ENCODE data around the gene EIF6. TPM values are rescaled to one million over a fixed set of nuclear protein-coding genes. Genes with fewer than 3 reads are reported as not detected.

Gene EIF6
- total and polyA plus RNA-seq, 2 donors (not counting 1 experiment from before 2014, with no cell fraction given), result 117 to 156 TPM

- Histone ChIP-seq H3K79me2 (ENCODE audit: control insufficient read depth, insufficient read depth, low read length) (peaks cover 18% of the 10 kb centered on the region), H3K4me2 (ENCODE audit: extremely low read depth, insufficient read depth, low read length) (no peak overlapping the region), H2AFZ (ENCODE audit: low read length) (no peak overlapping the region), H3K36me3 (ENCODE audit: control insufficient read depth, insufficient read depth, low read length) (peaks cover 22% of the 10 kb centered on the region), H3K4me3 (replicated peaks in 1 of 4; ENCODE audit: control extremely low read depth in 1 of 4, insufficient read depth in 1 of 4, low read depth in 3 of 4, low read length in 4 of 4) (no peak overlapping the region), H3K4me1 (ENCODE audit: control insufficient read depth, extremely low read depth, insufficient read depth, low read length) (peaks cover 6% of the 10 kb centered on the region), H3K9me3 (ENCODE audit: control insufficient read depth, insufficient read depth, low read depth, low read length) (no peaks in the 10 kb centered on the region), H3K9ac (ENCODE audit: insufficient read depth, low read length) (no peak overlapping the region), H3K27ac (ENCODE audit: insufficient read depth, low read length) (no peak overlapping the region), H4K20me1 (ENCODE audit: control insufficient read depth, extremely low read depth, insufficient read depth, low read length) (no peaks in the 10 kb centered on the region), H3K27me3 (ENCODE audit: control insufficient read depth, insufficient read depth, low read length) (no peaks in the 10 kb centered on the region)
- TF ChIP-seq EZH2 (IDR thresholded peaks at IDR 0.05; ENCODE audit: low read length, missing control alignments) (no peak), CTCF (conservative IDR thresholded peaks at IDR 0.05 in 1 of 2, IDR thresholded peaks at IDR 0.05 in 1 of 2; ENCODE audit: low read depth in 1 of 2, low read length in 2 of 2) (no peak)
- no peak for DNase-seq (ENCODE audit: low read depth in 2 of 2)
These were observed 10.1 kb downstream of the EIF6 start for GRCh38 chr20:35274172-35275092.

- no peaks in the 10 kb centered on the region for H4K20me1 ChIP-seq (ENCODE audit: control insufficient read depth, extremely low read depth, insufficient read depth, low read length)
- H3K4me3 ChIP-seq (replicated peaks in 1 of 4; ENCODE audit: control extremely low read depth in 1 of 4, insufficient read depth in 1 of 4, low read depth in 3 of 4, low read length in 4 of 4), result no peak overlapping the region
- H3K36me3 ChIP-seq (ENCODE audit: control insufficient read depth, insufficient read depth, low read length), result peaks cover 19% of the 10 kb centered on the region
- H3K27me3 ChIP-seq (ENCODE audit: control insufficient read depth, insufficient read depth, low read length), result no peaks in the 10 kb centered on the region
- H3K4me2 ChIP-seq (ENCODE audit: extremely low read depth, insufficient read depth, low read length), result no peak overlapping the region
- H3K9me3 ChIP-seq (ENCODE audit: control insufficient read depth, insufficient read depth, low read depth, low read length), result no peaks in the 10 kb centered on the region
- H3K27ac ChIP-seq (ENCODE audit: insufficient read depth, low read length), result no peak overlapping the region
- H3K79me2 ChIP-seq (ENCODE audit: control insufficient read depth, insufficient read depth, low read length), result peaks cover 18% of the 10 kb centered on the region
- no peak for TF ChIP-seq CTCF (conservative IDR thresholded peaks at IDR 0.05 in 1 of 2, IDR thresholded peaks at IDR 0.05 in 1 of 2; ENCODE audit: low read depth in 1 of 2, low read length in 2 of 2)
- no peak for TF ChIP-seq EZH2 (IDR thresholded peaks at IDR 0.05; ENCODE audit: low read length, missing control alignments)
- peaks cover 6% of the 10 kb centered on the region for H3K4me1 ChIP-seq (ENCODE audit: control insufficient read depth, extremely low read depth, insufficient read depth, low read length)
- no peak overlapping the region for H2AFZ ChIP-seq (ENCODE audit: low read length)
- DNase-seq (ENCODE audit: low read depth in 2 of 2), result peak in 1 of 2 donors; percentile 43
- no peak overlapping the region for H3K9ac ChIP-seq (ENCODE audit: insufficient read depth, low read length)
These were observed 11.0 kb downstream of the EIF6 start for GRCh38 chr20:35273449-35274171.

GRCh38 chr20:35271904-35272303 is 12.7 kb downstream of the EIF6 start:
- no peaks in the 10 kb centered on the region for H3K27me3 ChIP-seq (ENCODE audit: control insufficient read depth, insufficient read depth, low read length)
- peaks cover 16% of the 10 kb centered on the region for H3K36me3 ChIP-seq (ENCODE audit: control insufficient read depth, insufficient read depth, low read length)
- peaks cover 12% of the 10 kb centered on the region for H3K79me2 ChIP-seq (ENCODE audit: control insufficient read depth, insufficient read depth, low read length)
- H3K9me3 ChIP-seq (ENCODE audit: control insufficient read depth, insufficient read depth, low read depth, low read length), result no peaks in the 10 kb centered on the region
- TF ChIP-seq CTCF (conservative IDR thresholded peaks at IDR 0.05 in 1 of 2, IDR thresholded peaks at IDR 0.05 in 1 of 2; ENCODE audit: low read depth in 1 of 2, low read length in 2 of 2), result no peak
- TF ChIP-seq EZH2 (IDR thresholded peaks at IDR 0.05; ENCODE audit: low read length, missing control alignments), result no peak
- peaks cover 6% of the 10 kb centered on the region for H3K4me1 ChIP-seq (ENCODE audit: control insufficient read depth, extremely low read depth, insufficient read depth, low read length)
- peak in 1 of 2 donors; percentile 69 for DNase-seq (ENCODE audit: low read depth in 2 of 2)
- H3K4me2 ChIP-seq (ENCODE audit: extremely low read depth, insufficient read depth, low read length), result no peak overlapping the region
- H3K27ac ChIP-seq (ENCODE audit: insufficient read depth, low read length), result no peak overlapping the region
- H3K4me3 ChIP-seq (replicated peaks in 1 of 4; ENCODE audit: control extremely low read depth in 1 of 4, insufficient read depth in 1 of 4, low read depth in 3 of 4, low read length in 4 of 4), result no peak overlapping the region
- H2AFZ ChIP-seq (ENCODE audit: low read length), result no peak overlapping the region
- H3K9ac ChIP-seq (ENCODE audit: insufficient read depth, low read length), result no peak overlapping the region
- H4K20me1 ChIP-seq (ENCODE audit: control insufficient read depth, extremely low read depth, insufficient read depth, low read length), result no peaks in the 10 kb centered on the region
